SW 1271 (cell line): ENCODE measurements around the gene SPRED2.

Experiments
- DNase-seq, 2 experiments: peaks; one replicate each; lab custom pipeline; 2025; lab: John Stamatoyannopoulos, UW

Gene SPRED2

DNA sequence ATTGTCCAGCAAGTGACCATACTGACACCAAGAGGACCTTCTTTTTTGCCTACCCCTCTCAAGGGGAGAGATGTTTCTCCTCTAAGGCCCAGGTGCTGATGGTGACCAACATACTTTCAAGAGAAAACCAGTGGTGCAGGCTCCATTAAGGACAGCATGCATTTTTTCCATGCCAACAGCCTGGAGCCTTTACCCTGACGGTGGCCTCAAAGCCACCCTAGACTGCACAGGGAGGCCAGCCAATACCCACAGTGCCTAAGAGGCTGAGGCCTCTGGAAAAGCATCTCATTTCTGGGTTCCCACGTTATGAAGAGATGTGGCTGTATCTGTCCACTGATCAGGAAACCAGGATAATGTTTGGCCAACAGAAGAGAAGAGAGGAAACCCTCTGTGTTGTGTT lies 19.3 kb downstream of the SPRED2 start:
- DNase-seq, result no peak

DNA sequence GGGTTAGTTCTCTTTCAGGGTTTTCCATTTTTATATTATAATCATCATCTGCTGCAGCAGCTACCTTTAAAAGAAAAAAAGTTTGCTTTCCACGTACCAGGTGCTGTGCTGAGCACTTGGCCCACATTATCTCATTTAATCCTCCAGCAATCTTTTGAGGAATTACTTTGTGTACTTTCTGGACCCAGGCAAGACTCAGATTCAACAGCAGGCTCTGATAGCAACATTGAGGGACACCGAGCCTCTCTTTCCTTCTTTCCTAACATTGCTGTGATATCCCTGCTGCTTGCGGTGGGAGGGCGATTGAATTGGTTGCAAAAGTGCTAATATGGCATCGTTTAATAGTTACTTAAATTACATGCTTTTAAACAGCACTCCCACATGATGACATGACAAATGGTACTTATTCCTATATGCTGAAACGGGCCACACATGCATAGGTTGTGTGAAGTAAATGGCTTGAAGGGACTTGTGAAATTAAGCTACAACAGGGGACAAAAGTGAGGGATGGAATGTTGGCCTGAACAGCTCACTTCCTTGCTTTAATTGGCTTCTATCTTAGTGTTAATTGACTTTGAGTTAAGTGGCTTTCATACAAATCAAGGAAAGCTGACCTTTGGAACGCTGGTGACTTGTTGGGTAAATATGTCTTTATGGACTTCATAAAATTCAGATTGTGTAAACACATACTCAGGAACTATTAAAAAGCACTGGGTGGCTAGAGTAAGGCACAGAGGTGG lies 21.2 kb downstream of the SPRED2 start:
- DNase-seq, result no peak

DNA sequence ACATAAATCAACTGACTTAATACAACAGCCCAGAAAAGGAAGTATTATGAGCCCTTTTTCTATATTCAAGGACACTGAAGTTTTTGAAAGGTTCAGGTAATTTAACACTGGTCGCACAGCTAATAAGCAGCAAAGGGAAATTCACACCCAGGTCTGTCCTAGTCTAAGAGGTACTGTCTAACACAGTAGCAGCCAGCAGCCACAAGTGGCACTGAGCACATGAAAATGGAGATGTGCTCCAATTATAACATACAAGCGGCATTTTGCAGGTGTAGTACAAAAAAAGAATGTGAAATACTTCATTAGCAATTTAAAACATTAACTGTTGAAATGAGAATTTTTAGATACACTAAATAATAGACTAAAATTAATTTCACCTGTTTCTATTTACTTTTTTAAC lies 23.4 kb downstream of the SPRED2 start:
- no peak for DNase-seq

DNA sequence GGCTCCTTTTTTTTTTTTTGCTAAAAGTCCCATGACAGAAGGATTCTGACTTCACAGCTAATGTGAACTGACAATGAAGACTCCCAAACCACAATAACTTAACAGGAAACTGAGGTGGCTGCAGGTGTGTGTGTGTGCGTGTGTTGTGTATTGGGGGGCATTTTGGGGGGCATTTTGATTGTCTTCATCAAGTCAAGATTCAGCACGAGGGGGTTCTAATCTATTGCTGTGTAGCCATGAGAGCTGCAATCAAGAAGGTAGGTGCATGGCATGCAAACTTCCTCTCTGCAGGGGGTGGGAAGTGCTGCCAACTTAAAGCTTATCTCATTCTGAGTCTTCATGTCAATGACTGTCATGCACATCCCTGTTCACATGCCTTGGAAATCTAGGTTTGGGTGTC lies 25.2 kb downstream of the SPRED2 start:
- no peak for DNase-seq

DNA sequence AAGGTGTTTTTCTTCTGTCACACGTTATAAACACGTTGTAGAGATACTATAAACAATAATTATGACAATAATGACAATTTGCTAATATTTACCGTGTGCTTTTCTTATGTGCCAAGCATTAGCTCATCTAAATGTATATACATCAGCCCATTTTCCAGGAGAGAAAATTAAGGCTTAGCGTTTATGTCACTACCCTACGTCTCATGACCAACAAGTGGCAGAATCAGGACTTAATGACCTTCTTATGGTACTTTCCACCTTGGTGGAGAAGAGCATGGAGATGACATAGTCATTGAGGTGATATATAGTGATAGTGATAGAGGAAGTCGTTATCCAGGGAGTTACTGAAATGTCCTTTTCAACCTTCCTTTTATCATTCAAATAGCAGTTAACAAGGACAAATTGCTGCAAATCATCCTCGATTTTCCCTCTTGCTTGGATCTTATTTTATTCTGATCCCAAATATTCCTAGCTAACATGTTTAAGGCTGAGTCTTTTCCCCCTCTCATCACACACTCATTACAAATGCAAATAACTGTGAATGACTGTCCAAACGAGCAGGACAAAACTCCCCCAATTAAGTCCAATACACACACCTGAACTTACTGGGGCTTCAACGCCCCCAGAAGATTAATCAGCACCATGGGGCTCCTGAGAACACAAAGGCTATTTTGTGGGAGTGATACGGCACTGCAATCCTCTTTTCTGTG lies 27.3 kb downstream of the SPRED2 start:
- DNase-seq, result no peak

DNA sequence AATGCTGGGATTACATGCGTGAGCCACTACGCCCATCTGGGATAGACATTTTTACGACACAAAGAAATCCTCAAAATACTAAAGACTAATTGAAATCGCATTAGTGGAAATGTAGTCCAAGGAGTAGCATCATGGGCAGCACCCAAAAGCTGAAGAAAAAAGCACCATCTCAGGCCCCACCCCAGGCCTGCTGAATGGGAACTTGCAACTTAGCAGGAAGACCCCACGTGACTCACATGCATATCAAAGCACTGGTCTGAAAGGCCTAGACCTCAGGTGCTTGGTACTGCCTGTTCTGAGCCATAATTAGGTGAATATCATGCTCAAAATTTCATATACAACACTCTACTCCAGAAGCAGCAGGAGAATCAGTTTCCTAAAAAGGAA lies 28.9 kb downstream of the SPRED2 start:
- no peak for DNase-seq

DNA sequence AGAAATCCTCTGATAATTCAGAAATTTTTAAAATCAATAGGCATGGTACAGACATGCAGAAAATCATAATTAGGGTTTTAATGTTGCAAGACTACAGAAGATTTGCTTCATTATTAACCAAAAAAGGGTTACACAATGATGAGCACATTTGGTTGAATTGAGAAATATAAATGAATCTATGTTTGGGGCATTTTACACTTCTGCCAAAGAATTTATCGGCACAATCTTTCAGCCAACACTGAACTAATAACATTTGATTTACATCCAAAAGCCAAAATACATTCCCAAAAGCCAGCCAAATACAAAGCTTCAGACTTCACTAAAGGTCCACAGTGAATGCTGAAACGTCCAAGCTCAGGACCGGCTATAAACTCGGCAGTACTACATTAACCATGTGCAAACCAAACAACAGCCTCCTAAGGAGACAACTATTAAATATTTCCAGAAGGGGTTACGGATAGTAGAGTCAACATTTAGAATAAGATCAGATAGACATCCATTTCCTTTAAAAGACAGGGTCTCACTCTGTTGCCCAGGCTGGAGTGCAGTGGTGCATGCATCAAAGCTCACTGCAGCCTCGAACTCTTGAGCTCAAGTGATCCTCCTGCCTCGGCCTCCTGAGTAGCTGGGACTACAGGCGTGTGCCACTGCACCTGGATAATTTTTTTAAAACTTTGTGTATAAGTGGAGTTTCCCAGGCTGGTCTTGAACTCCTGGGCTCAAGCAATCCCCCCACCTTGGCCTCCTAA lies 29.4 kb downstream of the SPRED2 start:
- no peak for DNase-seq

DNA sequence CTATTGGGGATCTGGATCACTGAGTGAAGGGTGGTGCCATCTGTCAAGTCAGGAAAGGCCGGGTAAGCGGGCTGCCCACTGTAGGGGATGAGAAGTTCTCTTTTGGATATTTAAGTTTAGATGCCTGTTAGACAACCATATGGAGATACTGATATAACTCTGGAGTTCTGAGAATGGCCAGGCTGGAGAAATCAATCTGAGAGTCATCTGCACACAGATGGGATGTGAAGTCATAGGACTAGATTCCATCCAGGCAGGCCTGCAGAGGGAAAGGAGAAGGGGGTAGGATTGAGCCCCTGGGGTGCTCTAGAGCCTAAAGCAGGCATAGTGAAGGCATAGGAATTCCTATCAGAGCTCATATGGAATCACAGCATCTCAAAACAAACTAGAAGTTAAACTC lies 30.1 kb downstream of the SPRED2 start:
- no peak for DNase-seq

DNA sequence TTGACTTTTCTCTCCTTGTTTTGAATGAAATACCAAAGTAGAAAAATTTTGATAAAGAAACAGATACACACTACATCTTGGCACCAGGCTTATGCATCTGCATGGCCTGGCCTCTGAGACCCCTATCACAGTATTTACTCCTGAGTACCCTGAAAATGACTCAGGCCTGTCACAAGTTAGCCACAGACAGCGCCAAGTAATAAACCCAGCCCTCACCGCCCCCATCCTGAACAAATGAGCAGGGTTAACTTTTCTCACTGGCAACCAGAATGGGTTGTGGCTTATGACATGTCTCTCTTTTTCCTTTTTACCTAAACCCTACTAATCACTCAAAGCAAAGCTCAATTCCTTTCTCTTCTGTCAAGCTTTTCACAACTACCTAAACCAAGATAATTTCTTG lies 35.3 kb downstream of the SPRED2 start:
- no peak for DNase-seq

DNA sequence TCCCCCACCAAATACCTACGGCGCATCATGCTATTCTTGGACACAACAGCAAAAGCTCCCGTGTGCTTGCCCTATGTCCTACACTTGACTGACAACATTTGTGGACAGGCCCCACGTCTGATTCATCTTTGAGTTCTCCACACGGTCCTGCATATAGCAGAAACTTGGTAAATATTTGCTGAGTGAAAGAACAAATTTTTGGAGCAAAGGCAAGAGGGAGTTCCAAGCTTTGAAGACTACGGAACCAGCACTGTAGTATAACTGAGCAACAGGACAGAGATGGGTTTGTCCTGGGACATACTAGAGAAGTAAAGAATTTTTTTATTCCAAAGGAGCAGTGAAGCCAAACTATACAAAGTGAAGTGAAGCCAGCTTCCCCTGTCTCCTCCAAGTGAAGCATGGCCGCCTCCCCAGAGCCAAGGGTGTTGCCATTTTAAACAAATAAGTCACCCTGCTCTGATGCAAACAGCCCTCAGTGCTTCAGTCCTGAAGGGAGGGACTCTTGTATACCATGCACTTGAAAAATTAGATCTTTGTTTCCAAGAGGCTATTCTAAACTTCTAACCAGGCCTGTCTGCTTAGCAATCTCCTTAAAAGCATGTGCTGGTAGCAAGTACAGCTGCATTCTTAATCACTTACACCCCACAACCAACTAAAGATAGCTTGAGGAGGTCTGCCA lies 35.9 kb downstream of the SPRED2 start:
- DNase-seq, result no peak

DNA sequence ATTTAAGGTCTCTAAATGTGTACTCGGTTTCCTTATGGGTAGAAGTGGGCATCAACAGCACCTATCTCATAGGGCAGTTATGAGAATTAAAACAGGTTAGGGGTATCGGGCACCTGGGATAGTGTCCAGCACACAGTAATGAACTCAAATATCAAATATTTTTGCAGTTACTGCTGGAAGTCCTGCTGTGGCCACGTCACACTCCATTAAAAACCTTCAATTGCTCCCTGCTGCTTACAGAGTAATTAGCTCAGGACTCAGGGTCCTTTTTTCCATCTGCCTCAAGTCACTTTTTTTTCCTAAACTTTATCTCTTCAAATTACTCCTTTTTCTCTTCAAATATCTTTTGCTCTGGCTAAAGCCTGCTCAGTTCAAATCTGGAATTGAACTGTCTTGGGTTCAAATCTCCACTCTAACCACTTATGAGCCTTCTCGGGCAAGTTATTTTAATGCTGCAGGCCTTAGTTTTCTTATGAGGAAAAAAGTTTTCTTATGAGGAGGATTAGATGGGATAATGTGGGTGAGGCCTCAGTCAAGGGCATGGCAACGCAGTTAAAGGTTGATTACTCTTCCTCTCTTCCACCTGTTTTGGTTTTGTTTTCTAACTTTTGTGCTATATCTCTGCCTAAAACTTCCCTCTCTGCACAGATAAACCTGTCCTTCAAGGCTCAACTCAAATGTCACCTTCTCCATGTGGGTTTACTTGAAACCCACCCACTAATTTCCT lies 36.6 kb downstream of the SPRED2 start:
- no peak for DNase-seq

DNA sequence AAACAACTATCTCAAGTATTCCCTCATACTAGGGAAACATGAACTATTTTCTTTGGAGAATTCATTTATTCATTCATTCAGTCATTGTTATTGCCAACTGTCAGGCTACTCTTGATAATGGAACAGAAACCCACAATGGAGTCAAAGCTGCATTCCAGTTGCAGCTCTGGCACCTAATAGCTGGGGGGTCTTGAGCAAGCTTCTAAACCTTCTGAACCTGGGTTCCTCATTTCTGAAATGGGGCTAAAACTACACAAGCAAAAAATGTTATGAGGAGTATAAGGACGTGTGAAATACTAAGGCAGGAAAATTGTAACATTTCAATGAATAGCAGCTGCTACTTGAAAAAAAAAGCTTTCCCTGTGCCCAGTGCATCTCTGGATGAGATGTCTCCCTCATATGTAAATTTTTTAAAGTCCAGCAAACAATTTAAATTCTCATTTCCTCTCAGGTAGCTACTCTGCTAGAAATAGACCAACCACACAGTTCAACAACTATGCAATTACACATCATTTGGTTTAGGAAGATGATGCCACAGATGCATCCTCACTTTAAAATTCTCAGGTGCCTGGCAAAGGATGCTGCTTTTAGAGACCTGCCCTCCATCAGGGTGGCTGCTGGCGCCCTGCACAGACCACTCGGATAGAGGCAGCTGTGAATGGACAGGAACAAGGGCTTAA lies 38.5 kb downstream of the SPRED2 start:
- no peak for DNase-seq

DNA sequence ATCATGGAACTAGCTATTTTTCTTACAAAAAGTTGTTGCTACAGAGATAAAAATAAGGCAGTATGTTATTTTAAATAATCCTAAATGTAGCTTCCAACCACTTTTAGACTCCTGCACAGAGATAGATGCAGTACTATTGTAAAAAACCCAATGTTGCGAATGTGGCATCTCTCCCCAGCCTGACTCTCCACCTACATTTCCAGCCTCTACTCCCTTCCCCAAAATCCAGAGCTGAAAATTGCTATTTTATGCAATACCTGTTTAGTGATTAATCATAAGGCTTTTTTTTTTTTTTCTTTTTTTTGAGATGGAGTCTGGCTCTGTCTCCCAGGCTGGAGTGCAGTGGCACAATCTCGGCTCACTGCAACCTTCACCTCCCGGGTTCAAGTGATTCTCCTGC lies 39.4 kb downstream of the SPRED2 start:
- DNase-seq, result no peak

DNA sequence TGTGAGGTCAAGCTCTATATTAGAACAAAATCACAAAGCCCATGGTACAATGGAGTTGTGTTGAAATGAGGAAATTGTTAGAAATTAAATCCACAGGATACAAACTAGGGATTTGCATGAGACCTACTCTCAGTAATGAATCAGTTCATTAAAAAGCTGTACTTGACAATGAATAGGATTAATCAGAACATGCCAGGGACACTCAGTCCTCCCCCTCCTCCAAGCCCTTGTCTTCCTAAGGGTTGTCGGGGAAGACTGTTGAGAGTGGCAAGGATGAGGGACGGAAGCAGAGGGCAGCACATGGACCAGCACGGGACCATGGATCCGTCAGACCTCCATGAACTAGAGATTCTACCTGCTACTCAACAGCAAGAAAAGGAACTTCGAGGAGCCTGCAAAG lies 39.8 kb downstream of the SPRED2 start:
- DNase-seq, result no peak

DNA sequence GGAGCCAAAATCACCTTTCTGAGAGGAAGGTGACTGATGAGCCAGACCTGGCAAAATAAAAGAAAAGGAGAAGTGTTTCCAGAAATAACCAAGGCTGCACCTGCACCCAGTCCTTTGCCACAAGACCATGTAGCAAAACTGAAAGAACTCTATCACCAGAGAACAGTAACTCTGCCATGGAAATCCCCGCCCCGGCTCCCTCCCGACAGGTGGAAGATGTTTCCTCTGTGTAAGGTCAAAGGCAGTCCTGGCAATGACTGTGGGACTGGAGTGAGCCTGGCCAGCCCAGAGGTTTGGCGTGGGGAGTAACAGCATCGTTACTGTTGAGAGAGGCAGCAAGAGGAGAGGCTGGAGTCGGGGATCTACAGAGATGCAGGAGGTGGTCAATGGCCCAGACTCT lies 42.3 kb downstream of the SPRED2 start:
- no peak for DNase-seq

DNA sequence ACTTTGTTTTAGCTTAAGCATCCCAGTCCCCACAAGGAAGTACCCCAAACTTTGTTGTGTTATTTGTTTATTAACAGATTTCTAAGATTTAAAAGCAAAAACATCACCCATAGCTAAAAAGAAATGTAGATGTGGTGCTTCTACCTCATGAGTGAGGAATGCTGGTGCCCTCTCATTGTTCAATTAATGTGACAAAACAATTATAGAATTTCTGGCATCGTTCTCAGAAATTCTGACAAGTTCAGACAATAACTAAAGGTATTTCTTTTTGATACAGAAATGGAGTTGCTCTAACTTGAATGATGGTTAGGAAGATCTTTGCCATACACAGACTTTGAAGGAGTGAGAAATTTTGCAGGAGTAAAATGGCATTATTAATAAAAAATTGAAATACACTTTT lies 42.9 kb downstream of the SPRED2 start:
- DNase-seq, result no peak

DNA sequence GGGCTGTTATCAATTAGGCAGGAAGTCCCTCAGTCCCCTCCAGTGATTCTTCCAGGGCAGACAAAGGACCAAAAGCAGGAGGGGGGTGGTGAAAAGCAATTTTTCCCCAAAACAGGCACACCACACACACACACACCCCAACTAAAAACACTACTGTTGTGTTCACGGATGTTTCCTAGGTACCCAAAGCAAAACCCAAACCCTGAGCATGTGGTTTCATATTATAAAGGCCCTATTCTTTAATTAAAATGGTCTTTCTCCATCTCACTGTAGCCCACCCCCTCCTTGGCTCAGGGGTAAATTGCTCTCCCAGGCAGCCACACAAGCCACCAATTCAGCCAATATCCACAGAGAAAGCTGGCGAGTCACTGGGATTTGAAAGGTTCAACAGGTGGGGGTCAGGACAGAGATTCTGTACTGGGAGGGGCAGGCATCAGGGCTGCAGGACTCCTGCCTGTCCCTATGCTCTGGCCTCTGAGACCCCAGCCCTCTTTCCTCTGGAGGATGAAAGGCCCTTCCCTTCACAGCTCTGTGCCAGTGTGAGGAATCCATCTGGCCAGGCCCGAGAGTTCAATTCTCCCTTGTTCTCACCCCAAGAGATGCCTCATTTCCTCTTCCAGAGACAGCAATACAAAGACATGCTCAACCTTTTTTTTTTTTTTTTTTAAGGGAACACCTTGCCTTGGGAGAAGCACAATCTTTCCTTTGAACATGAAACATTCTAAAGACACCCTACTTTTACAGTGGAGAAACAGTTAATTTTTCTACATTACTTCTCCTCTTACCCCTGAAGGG lies 43.6 kb downstream of the SPRED2 start:
- DNase-seq, result no peak

DNA sequence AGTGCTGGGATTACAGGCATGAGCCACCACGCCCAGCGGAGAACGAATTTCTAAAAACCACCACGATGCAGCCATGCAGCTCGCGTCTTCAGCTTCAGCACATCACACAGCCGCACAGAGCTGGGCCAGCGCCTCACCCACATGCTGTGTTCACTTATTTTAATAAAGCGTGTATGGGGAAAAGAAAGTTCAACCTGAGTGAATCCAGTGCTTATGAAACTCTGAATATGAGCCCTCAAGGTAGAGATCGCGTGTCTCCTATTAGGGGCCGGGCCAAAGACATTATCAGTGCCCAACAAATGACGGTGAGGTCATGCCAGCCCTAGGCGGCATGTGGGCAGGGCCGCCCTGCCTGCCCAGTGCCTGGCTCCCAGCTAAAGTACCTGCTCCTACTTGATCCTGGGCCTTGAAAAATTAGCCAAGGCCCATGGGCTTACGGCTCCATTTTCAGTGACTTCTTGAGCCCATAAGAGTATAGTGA lies 44.3 kb downstream of the SPRED2 start:
- DNase-seq, result no peak

DNA sequence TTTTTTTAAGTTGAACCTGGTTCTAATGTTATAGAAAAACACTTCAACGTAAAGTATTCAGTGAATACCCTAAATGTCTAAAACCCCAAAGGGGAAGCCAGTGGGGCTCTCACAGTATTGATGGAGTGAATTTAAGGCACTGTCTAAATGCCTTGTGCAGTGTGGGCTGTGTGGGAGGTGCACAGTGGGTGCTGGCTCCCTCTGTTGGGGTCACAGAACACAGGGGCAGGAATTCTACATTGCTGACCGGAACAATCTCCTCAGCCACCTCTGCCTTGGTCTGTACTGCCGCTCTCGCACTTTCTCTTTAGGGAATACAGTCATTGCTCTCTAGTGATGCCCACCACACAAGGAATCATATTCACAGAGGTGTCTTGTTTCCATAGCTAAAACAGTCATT lies 45.4 kb downstream of the SPRED2 start:
- DNase-seq, result no peak

DNA sequence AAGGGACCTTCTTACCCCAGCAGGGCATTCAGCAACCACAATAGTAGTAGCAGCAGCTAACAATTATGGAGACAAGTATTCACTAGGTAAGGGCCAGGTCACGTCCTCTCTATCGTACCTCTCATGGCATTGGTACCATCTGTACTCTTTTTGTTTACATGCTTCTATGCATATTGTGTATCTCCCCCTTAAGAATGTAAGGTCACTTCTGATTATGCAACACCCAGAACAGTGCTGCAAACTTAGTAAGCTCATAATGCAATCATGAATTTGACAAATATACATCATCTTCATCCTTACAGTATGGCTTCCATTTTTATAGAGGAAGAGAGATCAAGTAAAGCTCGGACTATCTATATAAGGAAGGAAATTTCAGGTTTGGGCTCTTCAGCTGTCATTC lies 46.1 kb downstream of the SPRED2 start:
- DNase-seq, result no peak
